GM21367 (cell line): ENCODE measurements around the gene GTF2H4.
"Not testable (repeated sequence)": the region's sequence is repeated elsewhere in the genome, so short reads cannot be mapped to it uniquely, and the experiment has no call there.

Experiments used
- ATAC-seq: cut with Tn5 transposase; IDR thresholded peaks from one replicate; pipeline ENCODE4 v1.9.1; 2021; ENCODE audit not compliant: unreplicated experiment

Gene GTF2H4

GRCh38 chr6:30893666-30894065 is 14.3 kb upstream of the GTF2H4 start:
- no peak for ATAC-seq

GRCh38 chr6:30894381-30894780 is 13.6 kb upstream of the GTF2H4 start:
- no peak for ATAC-seq

GRCh38 chr6:30894935-30895334 is 13.1 kb upstream of the GTF2H4 start:
- no peak for ATAC-seq

- no peak for ATAC-seq
These were observed 12.7 kb upstream of the GTF2H4 start for GRCh38 chr6:30895343-30895742.

GRCh38 chr6:30896541-30896940 is 11.5 kb upstream of the GTF2H4 start:
- no peak for ATAC-seq

GRCh38 chr6:30897882-30898281 is 10.1 kb upstream of the GTF2H4 start:
- no peak for ATAC-seq

GRCh38 chr6:30898750-30899360 is 9.2 kb upstream of the GTF2H4 start:
- ATAC-seq, result no peak

GRCh38 chr6:30900863-30901417 is 7.1 kb upstream of the GTF2H4 start:
- ATAC-seq, result no peak

- no peak for ATAC-seq
These were observed 6.6 kb upstream of the GTF2H4 start for GRCh38 chr6:30901436-30901835.

- not testable (repeated sequence) for ATAC-seq
These were observed 5.8 kb upstream of the GTF2H4 start for GRCh38 chr6:30902196-30902595.

- no peak for ATAC-seq
These were observed 5.3 kb upstream of the GTF2H4 start for GRCh38 chr6:30902709-30903108.

GRCh38 chr6:30903236-30903635 is 4.8 kb upstream of the GTF2H4 start:
- ATAC-seq, result no peak

GRCh38 chr6:30907290-30907757 is 683 bp upstream of the GTF2H4 start:
- not testable (repeated sequence) for ATAC-seq

GRCh38 chr6:30908700-30909099 is 693 bp downstream of the GTF2H4 start:
- no peak for ATAC-seq

- not testable (repeated sequence) for ATAC-seq
These were observed 2.5 kb downstream of the GTF2H4 start for GRCh38 chr6:30910473-30910872.

GRCh38 chr6:30912746-30913520 is 4.9 kb downstream of the GTF2H4 start:
- ATAC-seq, result no peak

GRCh38 chr6:30913721-30914075 is 5.7 kb downstream of the GTF2H4 start:
- peak; percentile 5 for ATAC-seq

- peak; percentile 61 for ATAC-seq
These were observed 6.3 kb downstream of the GTF2H4 start, which contains the start of gene VARS2 for GRCh38 chr6:30914076-30914853. Gene VARS2, plus strand, starts transcription at chr6:30914238. Its CDS starts 599 bp downstream, at chr6:30914837.

GRCh38 chr6:30914854-30915590 is 7.0 kb downstream of the GTF2H4 start:
- no peak for ATAC-seq

GRCh38 chr6:30915591-30915946 is 7.6 kb downstream of the GTF2H4 start:
- ATAC-seq, result no peak

GRCh38 chr6:30917041-30917440 is 9.0 kb downstream of the GTF2H4 start:
- no peak for ATAC-seq
